Measurements from ENCODE around the gene PBX2. TPM values are rescaled to one million over a fixed set of nuclear protein-coding genes. Genes with fewer than 3 reads are reported as not detected.

PBX2 gene
- total and polyA plus RNA-seq, 10 of the 15 experiments (the other 5 are each of a cell fraction or from before 2014, with no cell fraction given) = 0.84 to 66.5 (median 20.6) TPM

- CTCF ChIA-PET = interaction anchor here (0.6 kb wide), 1 partner anchor 141 kb away, joined by 4 read pairs; no protein-coding TSS in a partner anchor
- TF ChIP-seq, protein P1, sequence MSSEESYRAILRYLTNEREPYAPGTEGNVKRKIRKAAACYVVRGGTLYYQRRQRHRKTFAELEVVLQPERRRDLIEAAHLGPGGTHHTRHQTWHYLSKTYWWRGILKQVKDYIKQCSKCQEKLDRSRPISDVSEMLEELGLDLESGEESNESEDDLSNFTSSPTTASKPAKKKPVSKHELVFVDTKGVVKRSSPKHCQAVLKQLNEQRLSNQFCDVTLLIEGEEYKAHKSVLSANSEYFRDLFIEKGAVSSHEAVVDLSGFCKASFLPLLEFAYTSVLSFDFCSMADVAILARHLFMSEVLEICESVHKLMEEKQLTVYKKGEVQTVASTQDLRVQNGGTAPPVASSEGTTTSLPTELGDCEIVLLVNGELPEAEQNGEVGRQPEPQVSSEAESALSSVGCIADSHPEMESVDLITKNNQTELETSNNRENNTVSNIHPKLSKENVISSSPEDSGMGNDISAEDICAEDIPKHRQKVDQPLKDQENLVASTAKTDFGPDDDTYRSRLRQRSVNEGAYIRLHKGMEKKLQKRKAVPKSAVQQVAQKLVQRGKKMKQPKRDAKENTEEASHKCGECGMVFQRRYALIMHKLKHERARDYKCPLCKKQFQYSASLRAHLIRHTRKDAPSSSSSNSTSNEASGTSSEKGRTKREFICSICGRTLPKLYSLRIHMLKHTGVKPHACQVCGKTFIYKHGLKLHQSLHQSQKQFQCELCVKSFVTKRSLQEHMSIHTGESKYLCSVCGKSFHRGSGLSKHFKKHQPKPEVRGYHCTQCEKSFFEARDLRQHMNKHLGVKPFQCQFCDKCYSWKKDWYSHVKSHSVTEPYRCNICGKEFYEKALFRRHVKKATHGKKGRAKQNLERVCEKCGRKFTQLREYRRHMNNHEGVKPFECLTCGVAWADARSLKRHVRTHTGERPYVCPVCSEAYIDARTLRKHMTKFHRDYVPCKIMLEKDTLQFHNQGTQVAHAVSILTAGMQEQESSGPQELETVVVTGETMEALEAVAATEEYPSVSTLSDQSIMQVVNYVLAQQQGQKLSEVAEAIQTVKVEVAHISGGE (CRISPR knock-in tag; IDR thresholded peaks at IDR 0.05) = no peak
- TF ChIP-seq POLR2AphosphoS2 (IDR thresholded peaks at IDR 0.05; ENCODE audit: low read depth, low read length) (no peak), BCL3 (IDR thresholded peaks at IDR 0.05; ENCODE audit: borderline replicate concordance, insufficient read depth, low read depth, low read length, poor library complexity, severe bottlenecking) (no peak), BHLHE40 (IDR thresholded peaks at IDR 0.05; ENCODE audit: borderline replicate concordance in 1 of 2, low read depth in 2 of 2, low read length in 1 of 2) (no peak), MXI1 (IDR thresholded peaks at IDR 0.05; ENCODE audit: low read depth, low read length) (no peak), SUZ12 (IDR thresholded peaks at IDR 0.05; ENCODE audit: unreplicated experiment) (no peak), CHD1 (IDR thresholded peaks at IDR 0.05; ENCODE audit: low read depth, low read length) (no peak)
- TF ChIP-seq, protein P2, sequence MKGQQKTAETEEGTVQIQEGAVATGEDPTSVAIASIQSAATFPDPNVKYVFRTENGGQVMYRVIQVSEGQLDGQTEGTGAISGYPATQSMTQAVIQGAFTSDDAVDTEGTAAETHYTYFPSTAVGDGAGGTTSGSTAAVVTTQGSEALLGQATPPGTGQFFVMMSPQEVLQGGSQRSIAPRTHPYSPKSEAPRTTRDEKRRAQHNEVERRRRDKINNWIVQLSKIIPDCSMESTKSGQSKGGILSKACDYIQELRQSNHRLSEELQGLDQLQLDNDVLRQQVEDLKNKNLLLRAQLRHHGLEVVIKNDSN (IDR thresholded peaks at IDR 0.05; ENCODE audit: borderline replicate concordance, extremely low read length, insufficient read depth, low read depth, low read length) = no peak
- TF ChIP-seq, protein P3, sequence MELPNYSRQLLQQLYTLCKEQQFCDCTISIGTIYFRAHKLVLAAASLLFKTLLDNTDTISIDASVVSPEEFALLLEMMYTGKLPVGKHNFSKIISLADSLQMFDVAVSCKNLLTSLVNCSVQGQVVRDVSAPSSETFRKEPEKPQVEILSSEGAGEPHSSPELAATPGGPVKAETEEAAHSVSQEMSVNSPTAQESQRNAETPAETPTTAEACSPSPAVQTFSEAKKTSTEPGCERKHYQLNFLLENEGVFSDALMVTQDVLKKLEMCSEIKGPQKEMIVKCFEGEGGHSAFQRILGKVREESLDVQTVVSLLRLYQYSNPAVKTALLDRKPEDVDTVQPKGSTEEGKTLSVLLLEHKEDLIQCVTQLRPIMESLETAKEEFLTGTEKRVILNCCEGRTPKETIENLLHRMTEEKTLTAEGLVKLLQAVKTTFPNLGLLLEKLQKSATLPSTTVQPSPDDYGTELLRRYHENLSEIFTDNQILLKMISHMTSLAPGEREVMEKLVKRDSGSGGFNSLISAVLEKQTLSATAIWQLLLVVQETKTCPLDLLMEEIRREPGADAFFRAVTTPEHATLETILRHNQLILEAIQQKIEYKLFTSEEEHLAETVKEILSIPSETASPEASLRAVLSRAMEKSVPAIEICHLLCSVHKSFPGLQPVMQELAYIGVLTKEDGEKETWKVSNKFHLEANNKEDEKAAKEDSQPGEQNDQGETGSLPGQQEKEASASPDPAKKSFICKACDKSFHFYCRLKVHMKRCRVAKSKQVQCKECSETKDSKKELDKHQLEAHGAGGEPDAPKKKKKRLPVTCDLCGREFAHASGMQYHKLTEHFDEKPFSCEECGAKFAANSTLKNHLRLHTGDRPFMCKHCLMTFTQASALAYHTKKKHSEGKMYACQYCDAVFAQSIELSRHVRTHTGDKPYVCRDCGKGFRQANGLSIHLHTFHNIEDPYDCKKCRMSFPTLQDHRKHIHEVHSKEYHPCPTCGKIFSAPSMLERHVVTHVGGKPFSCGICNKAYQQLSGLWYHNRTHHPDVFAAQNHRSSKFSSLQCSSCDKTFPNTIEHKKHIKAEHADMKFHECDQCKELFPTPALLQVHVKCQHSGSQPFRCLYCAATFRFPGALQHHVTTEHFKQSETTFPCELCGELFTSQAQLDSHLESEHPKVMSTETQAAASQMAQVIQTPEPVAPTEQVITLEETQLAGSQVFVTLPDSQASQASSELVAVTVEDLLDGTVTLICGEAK (IDR thresholded peaks at IDR 0.05; ENCODE audit: borderline replicate concordance) = no peak
Observed at GRCh38 chr6:32223258-32224235, 33.5 kb upstream of the PBX2 start, which contains the start of gene NOTCH4. Gene NOTCH4, minus strand, starts transcription at chr6:32224067. Its CDS starts 139 bp downstream, at chr6:32223928.

More at GRCh38 chr6:32223258-32224235, 33.5 kb upstream of the PBX2 start, which contains the start of gene NOTCH4:
- no peak for DNase-seq (ENCODE audit: low read depth, low spot score)
- Histone ChIP-seq H2AFZ (ENCODE audit: control insufficient read depth, low read depth, low read length) (no peak within 1 kb of the TSS), H4K20me1 (ENCODE audit: control insufficient read depth, insufficient read depth) (no peaks in the 10 kb centered on the region), H3K27me3 (replicated peaks in 1 of 2; ENCODE audit: control insufficient read depth in 2 of 2, insufficient read depth in 2 of 2, low read length in 1 of 2) (peaks cover 0 to 2% of the 10 kb centered on the region in 2 experiments; a peak in 1 of 4 replicates), H3K4me3 (no peak within 1 kb of the TSS), H3K4me2 (ENCODE audit: control insufficient read depth, insufficient read depth) (peak within 1 kb of the TSS; percentile 28), H3K9me3 (replicated peaks; ENCODE audit: control insufficient read depth, insufficient read depth, low read length) (no peaks in the 10 kb centered on the region; the same call in 2 of the 3 replicates), H3K36me3 (ENCODE audit: control insufficient read depth in 2 of 2, insufficient read depth in 2 of 2, low read length in 1 of 2) (no peaks in the 10 kb centered on the region), H3K27ac (ENCODE audit: control insufficient read depth, insufficient read depth) (no peak within 1 kb of the TSS), H3K9ac (ENCODE audit: control insufficient read depth, insufficient read depth, low read length) (no peak within 1 kb of the TSS), H3K79me2 (ENCODE audit: control insufficient read depth, insufficient read depth, low read length) (no peaks in the 10 kb centered on the region), H3K4me1 (ENCODE audit: control insufficient read depth, insufficient read depth, low read length) (peaks cover 37% of the 10 kb centered on the region)
- POLR2A ChIA-PET = no interaction called here
- intact Hi-C loops (cut with micrococcal nuclease; ENCODE audit: unreplicated experiment) (no loop called here), in situ Hi-C loops (cut with MboI) (no loop called here)
- SMC1A ChIA-PET (ENCODE audit: uncharacterized antibody, unreplicated experiment) = no interaction called here
- no peak for FAIRE-seq
- BruUV-seq (replicated peaks) = no TSS peak
- RAD21 ChIA-PET (ENCODE audit: unreplicated experiment) = interaction anchor here (0.5 to 0.6 kb wide), 2 partner anchors 11 to 388 kb away, joined by 3 read pairs; no protein-coding TSS in a partner anchor
- ATAC-seq = no peak; the same call in 2 of the 3 replicates
- 55% methylated on average over 17 of the region's 20 CpGs for WGBS (ENCODE audit: insufficient coverage, insufficient replicate concordance, low lambda C conversion rate, missing lambda C conversion rate)
